Ascending aorta (tissue), 2 donors: ENCODE results near the gene ANXA8. TPM values are rescaled to one million over a fixed set of nuclear protein-coding genes. Genes with fewer than 3 reads are reported as not detected.

Experiments
- DNase-seq, 2 donors: peaks; one replicate each; pipeline ENCODE4 v3.0.0-alpha.2; 2019; ENCODE audit warnings: low spot score in 2 of 2
- H3K27ac ChIP-seq, 2 donors: fragments of 200-600 bp; sonication (generic); one replicate each; pipeline ENCODE4 v1.5.1; 2016 to 2017; ENCODE audit warnings: mild to moderate bottlenecking in 1 of 2
- H3K27me3 ChIP-seq: fragments of 200-600 bp; sonication (generic); one replicate; pipeline ENCODE4 v1.5.1; 2017
- H3K36me3 ChIP-seq, 2 donors: fragments of 200-600 bp; sonication (generic); one replicate each; pipeline ENCODE4 v1.5.1; 2016
- H3K4me1 ChIP-seq, 2 donors: fragments of 200-600 bp; sonication (generic); one replicate each; pipeline ENCODE4 v1.5.1; 2016 to 2017; ENCODE audit warnings: mild to moderate bottlenecking in 1 of 2
- H3K4me3 ChIP-seq, 2 donors: fragments of 200-600 bp; sonication (generic); one replicate each; pipeline ENCODE4 v1.5.1; 2016 to 2017; ENCODE audit warnings: mild to moderate bottlenecking in 1 of 2
- H3K9me3 ChIP-seq, 2 donors: fragments of 200-600 bp; sonication (generic); one replicate each; pipeline ENCODE4 v1.5.1; 2016
- intact Hi-C: fragments of 100-400 bp; cut with DNase I; formaldehyde crosslinking; loops from one replicate; pipeline ENCODE4 v1.15.1; 2023
- total RNA-seq: library from RNA; depleted of rRNA; stranded (reverse); fragments of >200 nt; gene quantifications from one replicate; pipeline ENCODE4 v1.1.0, GENCODE V29; 2016
- TF ChIP-seq, protein P1 (sequence below), 3 experiments: fragments of 200-600 bp in 2 of 3; fragments of 450-650 bp in 1 of 3; sonication (generic) in 2 of 3; IDR thresholded peaks; one replicate each; pipeline ENCODE4 v1.5.1; 2016 to 2019; ENCODE audit warnings: antibody characterized with exemption in 3 of 3, mild to moderate bottlenecking in 1 of 3, moderate library complexity in 1 of 3

The ANXA8 gene
- total RNA-seq, 1 donor from 2014 or later, result not detected

DNA sequence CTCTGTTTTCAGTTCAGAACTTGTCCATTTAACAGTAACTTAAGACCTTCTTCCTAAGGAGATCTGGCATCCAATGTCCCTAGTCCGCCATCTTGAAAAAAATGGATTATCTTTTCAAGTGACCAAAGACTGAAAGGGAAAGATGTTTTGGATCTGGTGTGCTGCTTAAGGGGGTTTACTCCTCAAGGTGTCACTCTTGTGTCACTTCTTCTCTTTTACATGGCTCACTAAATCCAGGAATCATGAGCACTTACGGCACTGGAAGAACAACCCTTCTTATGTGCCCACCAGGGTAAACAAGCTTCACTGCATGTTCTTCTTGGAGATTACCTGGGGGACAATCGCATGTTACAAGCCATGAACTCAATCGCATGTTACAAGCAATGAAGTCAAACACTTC, 43.7 kb downstream of the ANXA8 start:
- Histone ChIP-seq H3K4me3 (no peak overlapping the region), H3K27ac (no peak overlapping the region), H3K27me3 (no peaks in the 10 kb centered on the region), H3K4me1 (no peaks in the 10 kb centered on the region), H3K36me3 (no peaks in the 10 kb centered on the region), H3K9me3 (peaks cover 3 to 6% of the 10 kb centered on the region in 2 donors)
- TF ChIP-seq, protein P1, sequence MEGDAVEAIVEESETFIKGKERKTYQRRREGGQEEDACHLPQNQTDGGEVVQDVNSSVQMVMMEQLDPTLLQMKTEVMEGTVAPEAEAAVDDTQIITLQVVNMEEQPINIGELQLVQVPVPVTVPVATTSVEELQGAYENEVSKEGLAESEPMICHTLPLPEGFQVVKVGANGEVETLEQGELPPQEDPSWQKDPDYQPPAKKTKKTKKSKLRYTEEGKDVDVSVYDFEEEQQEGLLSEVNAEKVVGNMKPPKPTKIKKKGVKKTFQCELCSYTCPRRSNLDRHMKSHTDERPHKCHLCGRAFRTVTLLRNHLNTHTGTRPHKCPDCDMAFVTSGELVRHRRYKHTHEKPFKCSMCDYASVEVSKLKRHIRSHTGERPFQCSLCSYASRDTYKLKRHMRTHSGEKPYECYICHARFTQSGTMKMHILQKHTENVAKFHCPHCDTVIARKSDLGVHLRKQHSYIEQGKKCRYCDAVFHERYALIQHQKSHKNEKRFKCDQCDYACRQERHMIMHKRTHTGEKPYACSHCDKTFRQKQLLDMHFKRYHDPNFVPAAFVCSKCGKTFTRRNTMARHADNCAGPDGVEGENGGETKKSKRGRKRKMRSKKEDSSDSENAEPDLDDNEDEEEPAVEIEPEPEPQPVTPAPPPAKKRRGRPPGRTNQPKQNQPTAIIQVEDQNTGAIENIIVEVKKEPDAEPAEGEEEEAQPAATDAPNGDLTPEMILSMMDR (IDR thresholded peaks at IDR 0.05), result no peak
- DNase-seq, result no peak
- intact Hi-C loops, result no loop called here

DNA sequence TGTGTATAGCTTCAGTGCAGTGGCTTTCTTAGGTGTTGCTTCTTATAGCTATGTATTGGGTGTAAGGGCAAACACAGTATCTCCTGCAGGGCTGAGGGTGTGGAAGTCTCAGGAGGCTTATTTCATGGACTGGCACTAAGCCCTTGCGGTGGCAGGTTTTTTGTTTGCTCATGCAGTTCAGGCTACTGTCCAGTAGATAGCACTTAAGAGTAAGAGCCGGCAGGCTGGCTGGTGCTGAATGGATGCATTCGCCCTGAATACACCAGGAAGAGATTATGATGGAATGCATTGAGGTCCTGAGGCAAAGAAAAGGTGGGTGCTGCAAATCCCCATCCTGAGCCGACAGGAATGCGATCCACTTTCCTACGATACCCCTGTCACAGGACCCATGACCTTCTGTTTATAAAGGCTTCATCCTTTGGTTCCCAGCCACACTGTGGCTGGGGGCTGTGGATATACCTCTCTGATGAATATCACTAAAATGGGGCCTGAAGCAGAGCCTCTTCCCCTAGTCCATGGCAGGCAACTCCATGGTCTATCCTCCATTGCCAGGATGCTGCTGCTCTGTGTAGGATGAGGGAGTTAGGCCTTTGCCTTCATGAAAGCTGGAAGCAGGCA, 44.9 kb downstream of the ANXA8 start:
- Histone ChIP-seq H3K27ac (no peak overlapping the region), H3K9me3 (peaks cover 0 to 6% of the 10 kb centered on the region in 2 donors)
- intact Hi-C loops, result no loop called here

DNA sequence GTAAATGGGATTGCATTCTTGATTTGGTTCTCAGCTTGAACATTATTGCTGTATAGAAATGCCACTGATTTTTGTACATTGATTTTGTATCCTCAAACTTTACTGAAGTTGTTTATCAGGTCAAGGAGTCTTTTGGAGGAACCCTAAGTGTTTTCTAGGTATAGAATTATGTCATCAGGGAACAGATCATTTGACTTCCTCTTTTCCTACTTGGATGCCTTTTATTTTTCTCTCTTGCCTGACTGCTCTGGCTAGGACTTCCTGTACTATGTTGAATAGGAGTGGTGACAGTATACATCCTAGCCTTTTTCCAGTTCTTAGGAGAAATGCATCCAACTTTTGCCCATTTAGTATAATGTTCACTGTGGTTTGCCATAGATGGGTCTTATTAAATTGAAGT, 48.8 kb downstream of the ANXA8 start:
- Histone ChIP-seq H3K27me3 (no peaks in the 10 kb centered on the region), H3K36me3 (no peaks in the 10 kb centered on the region), H3K4me1 (no peaks in the 10 kb centered on the region), H3K4me3 (no peak overlapping the region), H3K27ac (no peak overlapping the region), H3K9me3 (peaks cover 0 to 6% of the 10 kb centered on the region in 2 donors)
- TF ChIP-seq, protein P1 (IDR thresholded peaks at IDR 0.05), result no peak
- no peak for DNase-seq
- intact Hi-C loops, result no loop called here

More for the DNA sequence above, 44.9 kb downstream of the ANXA8 start:
- Histone ChIP-seq H3K4me3 (no peak overlapping the region), H3K27me3 (no peaks in the 10 kb centered on the region), H3K36me3 (no peaks in the 10 kb centered on the region), H3K4me1 (no peaks in the 10 kb centered on the region)
- TF ChIP-seq, protein P1 (IDR thresholded peaks at IDR 0.05), result no peak
- no peak for DNase-seq

DNA sequence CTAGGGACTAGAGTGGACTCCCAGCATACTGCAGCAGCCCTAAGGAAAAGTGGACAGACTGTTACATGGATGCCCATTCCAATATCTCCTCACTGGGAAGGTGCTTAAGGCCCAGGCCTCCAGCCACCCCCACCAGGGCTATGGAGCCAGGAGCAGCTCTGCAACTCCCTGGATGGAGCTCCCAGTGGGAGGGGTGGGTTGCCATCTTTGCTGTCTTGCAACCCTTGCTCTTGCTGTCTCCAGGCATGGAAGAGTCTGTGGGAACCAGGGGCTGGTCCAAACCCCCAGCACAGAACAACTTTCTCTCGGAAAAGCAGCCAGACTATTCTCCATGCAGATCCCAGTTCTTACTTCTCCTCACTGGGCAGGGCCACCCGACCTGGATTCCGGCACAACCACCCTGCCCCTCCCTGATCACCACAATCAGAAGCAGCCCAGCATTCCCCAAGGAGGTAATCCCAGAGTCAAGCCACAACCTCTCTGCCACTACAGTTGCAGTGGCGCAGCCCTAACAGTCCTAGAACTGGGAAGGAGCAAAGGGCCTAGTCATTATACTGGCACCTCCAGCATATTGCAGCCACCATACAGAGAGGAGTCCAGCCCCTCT, 58.0 kb downstream of the ANXA8 start:
- no peak overlapping the region for H3K4me3 ChIP-seq
- H3K27ac ChIP-seq, result no peak overlapping the region
- TF ChIP-seq, protein P1 (IDR thresholded peaks at IDR 0.05), result no peak
- no peaks in the 10 kb centered on the region for H3K27me3 ChIP-seq
- no peaks in the 10 kb centered on the region for H3K36me3 ChIP-seq
- intact Hi-C loops, result no loop called here
- no peak for DNase-seq
- H3K4me1 ChIP-seq, result no peaks in the 10 kb centered on the region
- no peaks in the 10 kb centered on the region for H3K9me3 ChIP-seq

DNA sequence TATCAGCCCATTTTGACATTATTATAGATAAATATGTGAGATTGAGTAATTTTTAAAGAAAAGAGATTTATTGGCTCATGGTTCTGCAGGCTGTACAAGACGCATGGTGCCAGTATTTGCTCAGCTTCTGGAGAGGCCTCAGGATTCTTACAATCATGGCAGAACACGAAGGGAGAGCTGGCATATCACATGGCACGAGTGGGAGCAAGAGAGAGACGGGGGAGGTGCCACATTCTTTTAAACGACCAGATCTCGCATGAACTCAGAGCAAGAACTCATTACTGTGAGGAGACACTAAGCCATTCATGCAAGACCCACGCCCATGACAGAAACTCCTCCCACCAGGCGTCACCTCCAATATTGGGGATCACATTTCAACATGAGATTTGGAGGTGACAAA, 59.7 kb downstream of the ANXA8 start:
- Histone ChIP-seq H3K4me3 (no peak overlapping the region), H3K27me3 (no peaks in the 10 kb centered on the region), H3K9me3 (no peaks in the 10 kb centered on the region), H3K4me1 (no peaks in the 10 kb centered on the region), H3K27ac (no peak overlapping the region), H3K36me3 (no peaks in the 10 kb centered on the region)
- DNase-seq, result no peak
- intact Hi-C loops, result no loop called here
- TF ChIP-seq, protein P1 (IDR thresholded peaks at IDR 0.05), result no peak
